ENCODE data around the gene ZDHHC22.

The ZDHHC22 gene

DNA sequence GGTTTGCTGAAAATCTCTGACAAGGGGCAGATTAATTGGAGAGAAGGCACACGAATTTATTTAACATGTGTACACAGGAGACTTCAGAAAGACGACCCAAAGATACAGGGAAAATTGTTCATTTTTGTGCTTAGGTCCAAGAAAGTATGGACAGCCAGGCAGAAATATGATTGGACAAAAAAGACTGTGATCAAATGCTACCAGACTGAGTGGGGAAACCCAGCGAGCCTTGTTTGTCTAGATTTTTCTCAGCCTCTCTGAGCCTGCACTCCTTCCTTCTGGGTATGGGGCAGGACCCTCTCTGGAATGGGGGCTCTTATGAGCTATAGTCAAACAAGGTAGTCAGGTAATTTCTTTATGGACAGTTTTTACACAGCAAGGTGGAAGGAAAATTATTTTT, 54.0 kb downstream of the ZDHHC22 start:
- Histone ChIP-seq H3K4me2 (ENCODE audit: low read depth, low read length, poor library complexity, severe bottlenecking) (no peak overlapping the region), H3K27me3 (ENCODE audit: low read length) (no peaks in the 10 kb centered on the region), H3K9ac (ENCODE audit: low read length) (no peak overlapping the region), H3K9me2 (replicated peaks; ENCODE audit: insufficient read depth, low read length) (no peaks in the 10 kb centered on the region), H3K36me3 (ENCODE audit: low read length) (no peaks in the 10 kb centered on the region), H4K20me1 (ENCODE audit: low read depth, low read length) (no peaks in the 10 kb centered on the region), H3K9me3 (ENCODE audit: insufficient read depth, low read length) (peaks cover 10% of the 10 kb centered on the region; the same call in 1 of the 2 replicates), H3K79me2 (ENCODE audit: insufficient read depth, low read length) (no peaks in the 10 kb centered on the region), H3F3A (ENCODE audit: insufficient read depth) (no peaks in the 10 kb centered on the region), H3K4me3 (ENCODE audit: insufficient read depth, low read length, poor library complexity, severe bottlenecking) (no peak overlapping the region), H2AFZ (ENCODE audit: low read depth, low read length, severe bottlenecking) (no peak overlapping the region), H3K27ac (ENCODE audit: low read depth, low read length) (no peak overlapping the region)
- TF ChIP-seq, protein P1, sequence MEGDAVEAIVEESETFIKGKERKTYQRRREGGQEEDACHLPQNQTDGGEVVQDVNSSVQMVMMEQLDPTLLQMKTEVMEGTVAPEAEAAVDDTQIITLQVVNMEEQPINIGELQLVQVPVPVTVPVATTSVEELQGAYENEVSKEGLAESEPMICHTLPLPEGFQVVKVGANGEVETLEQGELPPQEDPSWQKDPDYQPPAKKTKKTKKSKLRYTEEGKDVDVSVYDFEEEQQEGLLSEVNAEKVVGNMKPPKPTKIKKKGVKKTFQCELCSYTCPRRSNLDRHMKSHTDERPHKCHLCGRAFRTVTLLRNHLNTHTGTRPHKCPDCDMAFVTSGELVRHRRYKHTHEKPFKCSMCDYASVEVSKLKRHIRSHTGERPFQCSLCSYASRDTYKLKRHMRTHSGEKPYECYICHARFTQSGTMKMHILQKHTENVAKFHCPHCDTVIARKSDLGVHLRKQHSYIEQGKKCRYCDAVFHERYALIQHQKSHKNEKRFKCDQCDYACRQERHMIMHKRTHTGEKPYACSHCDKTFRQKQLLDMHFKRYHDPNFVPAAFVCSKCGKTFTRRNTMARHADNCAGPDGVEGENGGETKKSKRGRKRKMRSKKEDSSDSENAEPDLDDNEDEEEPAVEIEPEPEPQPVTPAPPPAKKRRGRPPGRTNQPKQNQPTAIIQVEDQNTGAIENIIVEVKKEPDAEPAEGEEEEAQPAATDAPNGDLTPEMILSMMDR (IDR thresholded peaks at IDR 0.05; ENCODE audit: insufficient read depth, low read length, poor library complexity, severe bottlenecking): no peak
- no peak for TF ChIP-seq EZH2phosphoT487 (conservative IDR thresholded peaks at IDR 0.05; ENCODE audit: low read length)

DNA sequence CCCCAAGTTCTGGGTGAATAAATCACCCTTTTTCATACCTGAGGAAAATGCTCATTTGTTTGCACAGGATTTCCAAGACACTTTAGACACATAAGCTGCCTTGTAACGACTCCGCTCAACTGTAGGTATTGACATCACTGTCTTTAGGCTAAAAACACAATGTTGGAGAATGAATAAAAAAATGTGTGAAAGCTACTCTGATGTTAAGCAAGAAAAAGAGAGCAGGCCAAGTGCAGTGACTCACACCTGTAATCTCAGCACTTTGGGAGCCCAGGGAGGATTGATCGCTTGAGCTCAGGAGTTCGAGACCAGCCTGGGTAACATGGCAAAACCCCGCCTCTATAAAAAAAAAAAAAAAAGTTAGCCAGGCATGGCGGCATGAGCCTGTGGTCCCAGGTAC, 54.6 kb downstream of the ZDHHC22 start:
- H3K79me2 ChIP-seq (ENCODE audit: insufficient read depth, low read length): no peaks in the 10 kb centered on the region
- no peak overlapping the region for H3K4me2 ChIP-seq (ENCODE audit: low read depth, low read length, poor library complexity, severe bottlenecking)
- no peak for TF ChIP-seq EZH2phosphoT487 (conservative IDR thresholded peaks at IDR 0.05; ENCODE audit: low read length)
- TF ChIP-seq, protein P1 (IDR thresholded peaks at IDR 0.05; ENCODE audit: insufficient read depth, low read length, poor library complexity, severe bottlenecking): no peak
- H3K9me2 ChIP-seq (replicated peaks; ENCODE audit: insufficient read depth, low read length): no peaks in the 10 kb centered on the region
- no peaks in the 10 kb centered on the region for H3F3A ChIP-seq (ENCODE audit: insufficient read depth)
- H2AFZ ChIP-seq (ENCODE audit: low read depth, low read length, severe bottlenecking): no peak overlapping the region
- no peak overlapping the region for H3K27ac ChIP-seq (ENCODE audit: low read depth, low read length)
- H3K36me3 ChIP-seq (ENCODE audit: low read length): no peaks in the 10 kb centered on the region
- no peaks in the 10 kb centered on the region for H4K20me1 ChIP-seq (ENCODE audit: low read depth, low read length)
- H3K9ac ChIP-seq (ENCODE audit: low read length): no peak overlapping the region
- no peak overlapping the region for H3K4me3 ChIP-seq (ENCODE audit: insufficient read depth, low read length, poor library complexity, severe bottlenecking)
- H3K9me3 ChIP-seq (ENCODE audit: insufficient read depth, low read length): peaks cover 9% of the 10 kb centered on the region; the same call in 1 of the 2 replicates
- no peaks in the 10 kb centered on the region for H3K27me3 ChIP-seq (ENCODE audit: low read length)

DNA sequence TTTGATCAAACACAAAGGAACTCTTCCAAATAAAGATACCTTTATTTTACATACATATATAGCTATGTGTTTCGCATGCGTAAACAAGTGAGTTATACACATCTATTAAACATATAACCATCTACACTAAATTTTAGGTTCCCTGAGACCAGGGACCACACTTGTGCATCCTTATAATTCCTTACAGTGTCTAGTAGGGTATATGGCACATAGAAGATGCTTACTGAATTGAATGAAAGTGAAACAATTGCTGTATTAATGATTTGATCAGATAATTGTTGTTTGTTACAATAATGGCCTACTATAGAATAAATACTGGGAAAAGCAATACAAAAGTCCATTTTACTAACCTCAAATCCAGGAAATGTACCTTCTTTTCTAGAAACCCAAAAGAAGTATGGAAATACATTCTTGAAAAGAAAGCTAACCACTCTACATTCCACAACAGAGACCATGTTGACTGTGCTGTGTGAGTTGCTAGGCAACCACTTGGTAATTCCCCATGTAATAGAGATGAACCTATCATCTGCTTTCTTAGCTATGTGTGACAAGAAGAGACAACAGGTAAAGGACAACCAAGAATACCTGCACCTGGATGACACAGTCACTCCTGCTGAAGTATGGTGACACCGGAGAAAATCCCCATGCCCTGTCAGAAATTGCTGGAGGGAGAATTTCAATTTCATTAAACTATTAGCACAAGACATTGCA, 55.4 kb downstream of the ZDHHC22 start:
- Histone ChIP-seq H3K27ac (ENCODE audit: low read depth, low read length) (no peak overlapping the region), H3K4me3 (ENCODE audit: insufficient read depth, low read length, poor library complexity, severe bottlenecking) (no peak overlapping the region), H3F3A (ENCODE audit: insufficient read depth) (no peaks in the 10 kb centered on the region), H3K9me2 (replicated peaks; ENCODE audit: insufficient read depth, low read length) (no peaks in the 10 kb centered on the region), H3K9ac (ENCODE audit: low read length) (no peak overlapping the region), H4K20me1 (ENCODE audit: low read depth, low read length) (no peaks in the 10 kb centered on the region), H2AFZ (ENCODE audit: low read depth, low read length, severe bottlenecking) (no peak overlapping the region), H3K36me3 (ENCODE audit: low read length) (no peaks in the 10 kb centered on the region), H3K27me3 (ENCODE audit: low read length) (no peaks in the 10 kb centered on the region), H3K9me3 (ENCODE audit: insufficient read depth, low read length) (peaks cover 2% of the 10 kb centered on the region; the same call in 1 of the 2 replicates), H3K79me2 (ENCODE audit: insufficient read depth, low read length) (no peaks in the 10 kb centered on the region), H3K4me2 (ENCODE audit: low read depth, low read length, poor library complexity, severe bottlenecking) (no peak overlapping the region)
- TF ChIP-seq, protein P1 (IDR thresholded peaks at IDR 0.05; ENCODE audit: insufficient read depth, low read length, poor library complexity, severe bottlenecking): no peak
- TF ChIP-seq EZH2phosphoT487 (conservative IDR thresholded peaks at IDR 0.05; ENCODE audit: low read length): no peak
